ENCODE data around the gene WDR1.

Gene WDR1

GRCh38 chr4:10120943-10121567, 4.5 kb upstream of the WDR1 start:
- H3K9me3 ChIP-seq, result no peaks in the 10 kb centered on the region; the same call in 1 of the 2 replicates
- TF ChIP-seq, protein P1, sequence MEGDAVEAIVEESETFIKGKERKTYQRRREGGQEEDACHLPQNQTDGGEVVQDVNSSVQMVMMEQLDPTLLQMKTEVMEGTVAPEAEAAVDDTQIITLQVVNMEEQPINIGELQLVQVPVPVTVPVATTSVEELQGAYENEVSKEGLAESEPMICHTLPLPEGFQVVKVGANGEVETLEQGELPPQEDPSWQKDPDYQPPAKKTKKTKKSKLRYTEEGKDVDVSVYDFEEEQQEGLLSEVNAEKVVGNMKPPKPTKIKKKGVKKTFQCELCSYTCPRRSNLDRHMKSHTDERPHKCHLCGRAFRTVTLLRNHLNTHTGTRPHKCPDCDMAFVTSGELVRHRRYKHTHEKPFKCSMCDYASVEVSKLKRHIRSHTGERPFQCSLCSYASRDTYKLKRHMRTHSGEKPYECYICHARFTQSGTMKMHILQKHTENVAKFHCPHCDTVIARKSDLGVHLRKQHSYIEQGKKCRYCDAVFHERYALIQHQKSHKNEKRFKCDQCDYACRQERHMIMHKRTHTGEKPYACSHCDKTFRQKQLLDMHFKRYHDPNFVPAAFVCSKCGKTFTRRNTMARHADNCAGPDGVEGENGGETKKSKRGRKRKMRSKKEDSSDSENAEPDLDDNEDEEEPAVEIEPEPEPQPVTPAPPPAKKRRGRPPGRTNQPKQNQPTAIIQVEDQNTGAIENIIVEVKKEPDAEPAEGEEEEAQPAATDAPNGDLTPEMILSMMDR (IDR thresholded peaks at IDR 0.05; ENCODE audit: low read depth, low read length), result no peak
- DNase-seq, result no peak
- H3K36me3 ChIP-seq, result no peaks in the 10 kb centered on the region
- no peaks in the 10 kb centered on the region for H3K4me1 ChIP-seq
- no peaks in the 10 kb centered on the region for H3K27me3 ChIP-seq
- H3K4me3 ChIP-seq (ENCODE audit: low read depth, low read length), result no peak overlapping the region

- TF ChIP-seq, protein P1 (IDR thresholded peaks at IDR 0.05; ENCODE audit: low read depth, low read length), result no peak
- Histone ChIP-seq H3K4me3 (ENCODE audit: low read depth, low read length) (no peak overlapping the region), H3K4me1 (0 out of 2 replicates have a peak, but pooled peaks cover 3% of the 10 kb centered on the region), H3K9me3 (no peaks in the 10 kb centered on the region; the same call in 1 of the 2 replicates), H3K27me3 (no peaks in the 10 kb centered on the region), H3K36me3 (peaks cover 10% of the 10 kb centered on the region)
- no peak for DNase-seq
Observed at GRCh38 chr4:10119773-10120172, 3.2 kb upstream of the WDR1 start.

DNA sequence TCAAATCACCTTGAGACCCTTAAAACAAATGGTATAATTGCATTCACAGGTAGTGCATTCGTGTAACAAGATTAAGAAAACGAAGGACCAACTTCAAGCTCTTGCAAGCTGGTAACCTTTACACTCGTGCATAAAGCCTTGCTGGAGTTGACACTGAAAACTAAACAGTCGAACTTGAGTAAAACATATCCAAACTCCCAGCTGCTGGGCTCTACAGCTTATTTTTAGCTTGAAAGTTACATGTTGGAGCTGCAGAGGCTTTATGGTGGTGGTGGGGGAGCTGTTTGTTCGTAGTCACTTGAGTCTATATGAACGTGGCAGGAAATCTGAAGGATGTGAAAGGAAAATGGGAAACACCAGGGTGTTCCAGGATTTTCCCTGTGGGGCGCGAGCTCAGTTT, 2.7 kb upstream of the WDR1 start:
- H3K4me3 ChIP-seq (ENCODE audit: low read depth, low read length), result no peak overlapping the region
- H3K27me3 ChIP-seq, result no peaks in the 10 kb centered on the region
- H3K4me1 ChIP-seq, result 0 out of 2 replicates have a peak, but pooled peaks cover 3% of the 10 kb centered on the region
- TF ChIP-seq, protein P1 (IDR thresholded peaks at IDR 0.05; ENCODE audit: low read depth, low read length), result no peak
- H3K9me3 ChIP-seq, result no peaks in the 10 kb centered on the region
- no peak for DNase-seq
- peaks cover 13% of the 10 kb centered on the region for H3K36me3 ChIP-seq

GRCh38 chr4:10118048-10119004, 1.7 kb upstream of the WDR1 start:
- Histone ChIP-seq H3K36me3 (peaks cover 22% of the 10 kb centered on the region), H3K4me1 (0 out of 2 replicates have a peak, but pooled peaks cover 3% of the 10 kb centered on the region), H3K4me3 (ENCODE audit: low read depth, low read length) (no peak overlapping the region), H3K9me3 (no peaks in the 10 kb centered on the region), H3K27me3 (no peaks in the 10 kb centered on the region)
- no peak for DNase-seq
- TF ChIP-seq, protein P1 (IDR thresholded peaks at IDR 0.05; ENCODE audit: low read depth, low read length), result no peak

DNA sequence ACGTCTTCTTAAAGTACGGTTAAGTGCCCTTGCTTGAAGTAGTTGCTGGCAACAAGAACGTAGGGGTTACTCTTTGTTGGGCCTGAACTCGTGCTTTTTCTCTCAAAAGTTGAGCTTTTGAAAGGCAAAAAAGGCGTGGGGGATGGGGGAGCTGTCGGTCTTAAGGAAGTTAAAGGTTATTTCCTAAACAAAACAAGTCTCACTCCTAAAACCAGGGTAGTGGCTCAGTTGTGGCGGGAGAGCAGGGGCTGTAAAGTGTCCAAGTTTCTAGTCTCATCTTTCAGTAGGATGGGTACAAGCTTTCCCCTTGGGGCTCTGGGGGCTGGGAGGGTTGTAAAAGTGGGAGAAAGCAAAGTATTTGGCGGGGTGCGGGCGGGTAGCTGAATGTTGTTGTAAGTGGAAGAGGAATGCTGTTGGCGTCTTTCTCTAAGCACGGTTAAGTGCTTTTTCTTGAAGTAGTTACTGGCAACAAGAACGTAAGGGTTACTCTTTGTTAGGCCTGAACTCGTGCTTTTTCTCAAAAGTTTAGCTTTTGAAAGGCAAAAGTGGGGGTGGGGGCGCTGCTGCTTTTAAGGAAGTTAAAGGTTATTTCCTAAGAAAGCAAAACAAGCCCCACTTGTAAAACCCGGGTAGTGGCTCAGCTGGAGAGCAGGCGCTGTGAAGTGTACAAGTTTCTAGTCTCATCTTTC, 904 bp upstream of the WDR1 start:
- peak overlapping the region; percentile 78 for H3K4me3 ChIP-seq (ENCODE audit: low read depth, low read length)
- TF ChIP-seq, protein P1 (IDR thresholded peaks at IDR 0.05; ENCODE audit: low read depth, low read length), result no peak
- no peak for DNase-seq
- no peaks in the 10 kb centered on the region for H3K27me3 ChIP-seq
- H3K9me3 ChIP-seq, result no peaks in the 10 kb centered on the region
- 0 out of 2 replicates have a peak, but pooled peaks cover 3% of the 10 kb centered on the region for H3K4me1 ChIP-seq
- peaks cover 31% of the 10 kb centered on the region for H3K36me3 ChIP-seq

All from BE2C (cell line).